ENCODE measurements around the gene POLR3H.

Gene POLR3H

GRCh38 chr22:41532908-41533825 lies 11.1 kb downstream of the POLR3H start:
- DNase-seq, result peak; percentile 28 to 53 (median 42)

DNA sequence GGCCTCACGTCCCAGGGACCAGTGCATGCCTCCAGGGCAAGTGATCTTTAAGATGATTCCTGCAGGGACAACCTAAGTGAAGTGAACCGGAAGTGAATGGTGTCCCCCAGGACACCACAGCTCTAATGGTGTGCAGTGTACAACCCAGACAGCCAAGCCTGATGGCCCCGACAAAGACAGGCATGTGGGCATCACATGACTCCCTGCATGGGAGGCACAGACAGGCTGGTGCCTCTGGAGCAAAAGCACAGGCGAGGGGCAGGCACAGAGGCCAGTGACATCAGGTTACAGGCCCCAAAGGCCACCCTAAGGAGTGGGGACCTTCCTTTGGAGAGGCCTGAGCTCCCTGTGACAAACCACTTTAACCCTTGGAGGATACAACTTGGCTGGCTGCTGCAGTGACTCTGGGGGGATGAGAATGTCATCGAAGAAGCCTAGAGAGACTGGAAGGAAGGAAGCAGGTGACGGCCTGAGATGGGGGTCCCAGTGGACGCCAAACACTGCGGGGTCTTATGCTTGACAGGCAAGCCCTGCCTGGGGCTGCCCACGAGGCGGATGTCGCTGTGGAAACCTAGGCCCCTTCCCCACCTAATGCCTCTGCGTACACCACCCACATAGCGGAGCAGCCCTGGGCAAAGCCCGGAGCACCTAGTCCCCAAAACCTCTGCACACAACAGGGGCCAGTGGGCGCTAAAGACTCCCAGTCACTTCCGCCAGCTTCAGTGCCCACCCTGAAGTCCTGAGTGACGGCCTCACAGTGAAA lies 12.4 kb downstream of the POLR3H start:
- no peak for DNase-seq

DNA sequence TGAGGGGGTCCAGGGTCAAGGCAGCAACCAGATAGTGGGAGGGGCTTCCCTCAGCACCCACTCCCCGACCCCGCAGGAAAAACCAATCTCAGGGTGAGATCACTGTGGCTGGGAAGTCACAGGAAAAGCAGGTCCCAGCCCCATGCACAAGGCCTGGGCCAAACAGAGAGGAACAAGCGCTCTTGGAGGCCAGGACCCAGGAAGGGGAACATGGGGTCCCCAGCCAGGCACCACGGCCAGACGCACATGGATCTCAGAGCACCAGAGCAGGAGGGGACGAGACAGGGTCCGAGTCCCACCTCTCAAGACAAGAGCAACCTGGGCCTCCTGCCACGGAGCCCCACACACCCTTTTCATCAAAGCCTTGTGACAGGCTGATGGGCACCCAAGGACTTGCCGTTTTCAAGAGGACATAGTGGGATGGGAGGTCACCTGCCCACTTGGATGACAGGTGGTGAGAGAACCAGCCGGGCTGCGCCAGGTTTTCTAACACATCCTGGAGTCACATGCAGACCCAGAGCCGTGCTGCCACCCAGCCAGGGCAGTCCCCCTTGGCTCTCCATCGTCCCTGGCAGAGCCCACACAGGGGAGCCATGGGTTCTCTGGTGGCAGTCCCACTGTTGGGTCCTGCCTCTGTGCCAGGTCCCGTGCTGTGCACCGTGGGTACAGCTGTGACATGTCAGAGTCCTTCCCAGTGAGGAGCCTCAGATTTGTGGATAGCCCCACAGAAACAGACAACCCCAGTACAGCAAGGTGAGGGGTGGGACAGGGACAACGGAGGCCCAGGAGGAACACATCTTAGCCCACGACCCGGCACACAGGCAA lies 13.2 kb downstream of the POLR3H start:
- no peak for DNase-seq

- DNase-seq, result no peak
Measured at GRCh38 chr22:41528938-41529561, 15.2 kb downstream of the POLR3H start.

- DNase-seq, result no peak
Measured at GRCh38 chr22:41528132-41528766, 16.0 kb downstream of the POLR3H start.

DNA sequence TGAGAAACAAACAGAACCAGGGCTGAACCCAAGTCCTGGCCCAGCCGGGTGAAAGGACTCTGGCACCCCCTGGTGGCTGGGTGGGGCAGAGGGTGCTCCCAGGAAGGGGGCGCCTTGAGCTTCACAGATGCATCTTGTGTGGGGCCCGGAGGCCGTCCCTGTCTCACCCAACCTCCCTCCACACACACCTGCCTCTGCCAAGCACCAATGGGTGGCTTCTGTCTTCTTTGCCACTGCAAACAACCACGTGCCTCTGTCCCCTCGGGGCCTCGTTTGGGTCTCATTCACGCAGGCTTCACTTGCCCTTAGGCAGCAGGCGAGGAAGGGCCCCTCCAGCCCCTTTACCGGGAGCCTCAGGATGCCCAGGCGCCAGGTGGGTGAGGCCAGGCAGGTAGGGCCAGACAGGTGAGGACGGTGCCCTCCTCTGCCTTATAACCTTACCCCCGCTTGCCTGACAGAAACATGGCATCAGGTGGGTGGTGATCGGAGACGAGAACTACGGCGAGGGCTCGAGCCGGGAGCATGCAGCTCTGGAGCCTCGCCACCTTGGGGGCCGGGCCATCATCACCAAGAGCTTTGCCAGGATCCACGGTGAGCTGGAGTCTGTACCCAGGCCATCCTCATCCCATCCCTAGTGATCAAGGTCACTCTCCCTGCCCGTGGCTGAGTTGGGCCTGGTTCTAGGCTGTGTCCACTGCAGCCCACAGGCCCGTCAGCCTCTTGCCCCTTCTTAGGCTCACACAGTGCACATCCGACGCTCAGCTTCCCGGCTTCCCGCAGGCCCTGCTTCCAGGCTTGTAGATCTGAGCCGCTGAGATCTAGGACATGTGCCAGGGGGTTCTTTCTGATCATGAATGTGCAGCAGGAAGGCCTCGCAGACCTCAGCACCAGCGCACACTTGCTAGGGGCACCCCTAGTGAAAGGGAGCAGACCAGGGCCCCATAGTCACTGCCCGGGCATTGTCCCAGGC lies 17.2 kb downstream of the POLR3H start:
- peak; percentile 36 to 56 (median 40) for DNase-seq

DNA sequence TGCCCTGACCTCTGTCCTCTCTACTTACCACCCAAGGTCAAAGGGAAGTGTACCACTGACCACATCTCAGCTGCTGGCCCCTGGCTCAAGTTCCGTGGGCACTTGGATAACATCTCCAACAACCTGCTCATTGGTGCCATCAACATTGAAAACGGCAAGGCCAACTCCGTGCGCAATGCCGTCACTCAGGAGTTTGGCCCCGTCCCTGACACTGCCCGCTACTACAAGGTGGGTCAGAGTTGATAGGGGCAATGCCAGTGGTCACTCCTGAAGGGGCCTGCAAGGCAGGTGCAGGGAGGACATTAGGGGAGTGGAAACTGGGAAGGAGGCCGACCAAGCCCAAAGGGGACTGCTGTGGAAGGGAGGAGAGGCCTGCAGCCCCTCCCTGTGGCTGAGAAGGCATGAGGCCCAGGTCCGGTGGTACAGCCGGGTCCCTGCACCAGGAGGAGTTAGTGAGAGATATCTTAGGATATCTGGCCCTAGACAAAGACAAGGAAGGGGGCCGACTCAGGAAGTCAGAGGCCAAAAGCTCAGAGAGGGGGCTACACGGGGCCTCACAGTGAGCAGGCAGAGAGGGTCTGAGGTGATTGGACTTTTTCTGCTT lies 17.9 kb downstream of the POLR3H start:
- DNase-seq, result no peak

GRCh38 chr22:41525450-41526225 lies 18.6 kb downstream of the POLR3H start:
- DNase-seq, result no peak

DNA sequence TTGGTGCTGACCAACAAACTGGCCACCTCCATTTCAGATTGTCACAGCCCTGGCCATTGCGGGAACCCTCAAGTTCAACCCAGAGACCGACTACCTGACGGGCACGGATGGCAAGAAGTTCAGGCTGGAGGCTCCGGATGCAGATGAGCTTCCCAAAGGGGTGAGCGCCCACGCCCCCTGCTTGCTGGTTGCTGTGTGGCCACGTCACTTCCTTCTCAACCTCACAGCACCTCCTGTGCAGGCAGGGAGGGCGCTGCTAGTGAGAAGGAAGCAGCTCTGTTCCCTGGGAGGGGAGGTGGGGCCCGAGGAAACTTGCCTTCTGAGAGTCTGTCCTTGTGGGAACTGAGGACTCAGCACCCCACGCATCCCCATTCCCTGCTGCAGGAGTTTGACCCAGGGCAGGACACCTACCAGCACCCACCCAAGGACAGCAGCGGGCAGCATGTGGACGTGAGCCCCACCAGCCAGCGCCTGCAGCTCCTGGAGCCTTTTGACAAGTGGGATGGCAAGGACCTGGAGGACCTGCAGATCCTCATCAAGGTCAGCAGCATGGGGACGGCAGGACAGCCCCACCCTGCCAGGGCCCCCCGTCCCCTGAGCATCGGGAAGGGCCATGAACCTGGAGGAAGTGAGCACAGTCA lies 19.3 kb downstream of the POLR3H start:
- DNase-seq, result peak in 2 of 4 experiments; percentile 43 to 50

GRCh38 chr22:41524251-41524661 lies 20.0 kb downstream of the POLR3H start:
- DNase-seq, result no peak

GRCh38 chr22:41523464-41524221 lies 20.6 kb downstream of the POLR3H start:
- DNase-seq, result no peak

DNA sequence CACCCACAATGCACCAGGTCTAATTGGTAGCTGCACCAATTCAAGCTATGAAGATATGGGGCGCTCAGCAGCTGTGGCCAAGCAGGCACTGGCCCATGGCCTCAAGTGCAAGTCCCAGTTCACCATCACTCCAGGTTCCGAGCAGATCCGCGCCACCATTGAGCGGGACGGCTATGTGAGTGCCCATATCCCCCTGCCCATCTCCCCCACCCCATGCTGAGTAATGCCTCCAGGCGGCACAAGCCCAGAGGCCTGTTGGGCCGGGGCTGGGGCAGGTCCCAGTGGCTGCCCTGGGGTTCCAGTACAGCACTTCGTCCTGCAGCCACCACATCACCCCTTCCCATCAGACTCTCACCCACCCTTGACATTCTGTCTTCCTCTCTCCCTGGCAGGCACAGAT lies 21.5 kb downstream of the POLR3H start:
- DNase-seq, result no peak

DNA sequence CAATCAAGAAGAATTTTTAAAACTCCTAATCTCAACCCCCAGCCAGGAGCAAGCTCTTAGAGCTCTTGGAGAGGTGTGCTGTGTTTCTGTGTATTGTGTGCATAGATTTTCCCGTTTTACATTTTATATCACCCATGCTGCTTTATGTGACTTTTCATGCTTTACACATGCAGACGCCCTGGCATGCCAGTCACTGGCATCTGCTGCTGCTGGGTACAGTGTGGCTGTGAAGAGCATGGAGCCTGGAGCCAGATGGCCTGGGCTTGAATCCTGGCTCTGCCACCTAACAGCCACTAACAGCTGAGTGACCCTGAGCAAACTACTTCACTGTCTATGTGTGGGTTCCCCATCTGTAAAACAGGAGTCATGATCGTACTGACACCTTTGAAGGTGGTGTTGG lies 23.1 kb downstream of the POLR3H start:
- DNase-seq, result no peak

DNA sequence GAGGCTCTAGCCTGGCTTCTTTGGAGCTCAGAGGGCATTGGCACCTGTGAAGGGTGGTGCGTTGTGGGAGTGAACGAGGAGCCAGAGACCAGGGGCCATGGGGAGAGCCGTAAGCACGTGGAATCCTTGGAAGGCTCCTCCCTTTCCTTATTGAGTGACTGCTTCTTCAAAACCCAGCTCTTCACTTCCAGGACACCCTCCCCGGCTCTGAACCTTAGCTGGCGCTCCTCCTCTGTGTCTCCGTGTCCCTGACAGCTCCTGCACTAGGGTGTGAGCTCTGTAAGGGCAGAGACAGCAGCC lies 26.3 kb downstream of the POLR3H start:
- no peak for DNase-seq

DNA sequence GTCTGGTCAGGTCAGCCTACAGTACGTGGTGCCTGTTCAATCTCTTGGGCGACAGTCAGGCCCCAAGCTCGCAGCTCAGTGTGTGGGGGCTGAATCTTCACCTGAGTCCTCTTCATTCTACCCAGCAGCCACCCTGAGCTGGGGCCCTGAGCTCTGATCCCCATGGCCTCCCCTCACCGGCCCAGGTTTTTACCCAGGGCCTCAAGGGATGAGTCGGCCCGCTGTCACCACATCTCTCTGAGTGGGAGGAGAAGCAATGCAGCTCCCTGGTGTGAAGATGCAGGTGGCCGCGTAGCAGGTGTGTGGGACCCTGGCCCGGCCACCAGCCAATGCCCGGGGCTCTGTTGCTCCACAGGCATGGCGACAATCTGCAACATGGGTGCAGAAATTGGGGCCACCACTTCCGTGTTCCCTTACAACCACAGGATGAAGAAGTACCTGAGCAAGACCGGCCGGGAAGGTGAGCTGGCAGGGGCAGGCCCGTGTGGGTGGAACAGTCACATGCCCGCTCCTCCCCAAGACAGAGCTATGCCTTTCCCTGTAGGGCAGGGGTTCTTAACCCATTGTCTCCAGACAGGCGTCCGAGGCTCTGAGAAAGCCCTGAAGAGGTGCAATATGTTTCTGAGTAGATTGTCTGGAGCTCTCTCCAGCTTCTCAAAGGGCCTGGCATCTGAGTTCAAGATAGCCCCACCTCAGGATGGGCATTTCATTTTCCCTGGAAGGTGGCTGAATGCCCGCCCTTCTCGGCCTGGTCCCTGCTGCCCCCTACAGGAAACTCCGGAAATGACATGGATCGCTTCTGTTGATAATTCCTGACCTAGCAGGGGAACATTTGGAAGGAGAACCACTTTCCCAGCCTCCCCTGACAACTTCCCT lies 26.9 kb downstream of the POLR3H start:
- DNase-seq, result peak in 1 of 4 experiments; percentile 35

DNA sequence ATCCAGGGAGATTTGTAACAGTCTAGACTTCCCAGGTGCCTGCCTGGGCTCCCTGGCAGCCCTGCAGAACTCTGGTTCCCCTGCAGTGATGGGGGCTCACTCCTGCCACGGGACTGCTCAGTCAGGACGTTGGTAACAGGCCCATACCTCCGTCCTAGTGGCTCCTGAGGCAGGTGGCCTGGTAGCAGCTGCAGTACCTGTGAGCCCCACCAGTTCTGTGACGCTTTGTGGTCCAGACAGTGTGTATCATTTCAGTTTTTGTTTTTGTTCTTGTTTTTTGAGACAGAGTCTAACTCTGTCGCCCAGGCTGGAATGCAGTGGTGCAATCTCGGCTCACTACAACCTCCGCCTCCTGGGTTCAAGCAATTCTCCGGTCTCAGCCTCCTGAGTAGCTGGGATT lies 27.8 kb downstream of the POLR3H start:
- DNase-seq, result no peak

GRCh38 chr22:41513391-41513790 lies 30.9 kb downstream of the POLR3H start:
- DNase-seq, result no peak
